Stimulated activated CD4-positive, alpha-beta T cell treated with anti-CD3 and anti-CD28 coated beads, Interleukin-2, amount 100 ng/mL, for 48 hours (primary cell): ENCODE results near the gene CST4.
"Not testable (repeated sequence)": the region's sequence is repeated elsewhere in the genome, so short reads cannot be mapped to it uniquely, and the experiment has no call there.

Source experiments
- DNase-seq, 2 donors: peaks; one replicate each; pipeline ENCODE4 v3.0.0-alpha.2; 2020

Gene CST4

GRCh38 chr20:23686046-23686750 lies 2.6 kb downstream of the CST4 start:
- no peak for DNase-seq

GRCh38 chr20:23685529-23685896 lies 3.3 kb downstream of the CST4 start:
- not testable (repeated sequence) for DNase-seq

DNA sequence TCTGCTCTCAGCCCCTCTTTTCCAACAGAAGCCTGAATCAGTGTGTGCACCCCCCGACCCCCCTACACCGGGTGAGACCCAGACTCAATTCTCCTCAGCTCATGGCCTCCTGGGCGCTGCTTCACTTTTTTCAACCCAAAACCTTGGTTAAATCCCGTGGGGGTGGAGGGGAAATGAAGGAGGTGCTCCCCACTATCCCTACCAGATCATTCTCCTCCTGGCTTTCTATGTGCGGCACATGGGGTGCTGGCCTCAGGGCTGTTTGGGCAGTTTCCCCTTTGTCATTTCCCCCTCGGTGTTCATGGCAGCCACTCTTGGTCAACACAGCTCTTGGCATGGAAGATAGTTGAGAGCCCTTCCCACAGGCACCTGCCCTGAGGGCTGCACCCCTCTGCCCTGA lies 4.6 kb downstream of the CST4 start:
- DNase-seq = no peak

DNA sequence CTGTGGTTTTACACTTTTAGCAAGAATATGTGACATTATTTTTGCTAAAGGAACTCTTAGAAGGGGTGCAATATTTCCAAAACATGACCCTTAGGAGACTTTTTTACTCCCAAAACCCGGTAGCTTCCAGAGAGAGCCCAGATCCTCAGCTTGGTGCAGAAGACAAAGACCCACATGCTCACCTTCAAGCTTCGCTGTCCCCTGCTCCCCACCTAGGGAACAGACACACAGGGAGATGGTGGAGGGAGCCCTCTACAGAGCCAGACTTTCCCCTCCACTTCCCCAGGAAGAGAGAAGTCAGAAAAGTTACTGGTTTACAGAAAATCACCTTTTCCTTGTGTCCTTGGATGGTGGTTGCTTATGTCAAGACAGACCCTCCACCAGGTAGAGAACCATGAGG lies 5.0 kb downstream of the CST4 start:
- DNase-seq = no peak

- DNase-seq = no peak
These were observed 5.6 kb downstream of the CST4 start for GRCh38 chr20:23683281-23683680.

DNA sequence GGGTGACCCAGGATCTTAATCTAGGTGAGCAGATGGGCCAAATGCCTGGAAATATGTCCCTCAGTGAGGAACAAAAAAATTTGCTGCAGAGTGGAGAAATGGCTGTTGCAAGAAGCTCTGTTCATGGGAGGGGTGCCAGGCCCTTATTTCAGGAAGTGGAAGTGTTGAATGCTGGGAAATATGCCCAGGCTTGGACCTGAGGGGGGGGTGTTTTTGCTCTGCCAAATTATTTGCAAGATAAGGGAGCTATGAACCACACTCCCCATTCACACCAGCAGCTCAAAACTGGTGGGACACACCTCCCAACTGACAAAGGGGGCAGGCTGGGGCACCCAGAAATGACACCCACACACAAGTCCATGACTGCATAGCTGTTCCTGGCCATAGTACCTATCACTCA lies 8.7 kb downstream of the CST4 start:
- DNase-seq = no peak

- DNase-seq = no peak
These were observed 9.4 kb downstream of the CST4 start for GRCh38 chr20:23679133-23680092.

DNA sequence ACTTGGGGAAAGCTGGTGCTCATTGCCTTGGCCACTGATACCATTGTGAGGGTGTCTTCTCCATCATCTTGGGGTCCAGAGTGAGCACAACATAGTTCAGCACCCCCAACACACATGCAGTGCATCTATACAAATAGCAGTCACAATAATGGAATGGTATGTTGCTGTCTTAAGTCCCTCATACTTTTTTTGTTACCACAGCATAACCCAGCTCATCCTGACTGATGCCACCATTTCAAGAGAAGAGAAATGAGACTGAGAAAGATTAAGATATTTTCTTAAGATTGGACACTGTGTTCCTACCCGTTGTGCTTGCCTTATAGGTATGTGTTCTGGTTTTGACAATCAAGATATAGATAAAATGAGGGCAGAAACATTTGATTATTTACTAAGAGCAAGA lies 15.6 kb downstream of the CST4 start:
- no peak for DNase-seq

- no peak for DNase-seq
These were observed 16.7 kb downstream of the CST4 start for GRCh38 chr20:23672158-23672557.

GRCh38 chr20:23671479-23671878 lies 17.4 kb downstream of the CST4 start:
- no peak for DNase-seq

DNA sequence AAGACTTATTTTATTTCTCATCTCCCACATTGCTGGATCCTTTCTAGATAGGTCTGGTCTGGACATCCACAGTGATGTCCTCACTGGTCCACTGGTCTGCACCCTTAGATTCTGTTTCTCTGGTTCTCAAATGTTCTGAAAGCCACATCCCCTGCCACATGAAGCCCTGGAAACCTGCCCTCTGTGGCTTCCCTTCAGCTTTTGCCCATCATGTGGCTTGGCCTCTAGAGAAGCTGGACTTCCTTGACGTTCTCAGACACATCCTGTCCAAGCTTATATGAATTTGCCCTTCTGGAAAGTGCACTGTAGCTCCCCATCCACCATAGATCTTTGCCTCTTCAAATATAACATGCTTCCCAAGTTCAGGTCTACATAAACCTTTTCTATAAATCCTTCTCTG lies 18.5 kb downstream of the CST4 start:
- DNase-seq = no peak

DNA sequence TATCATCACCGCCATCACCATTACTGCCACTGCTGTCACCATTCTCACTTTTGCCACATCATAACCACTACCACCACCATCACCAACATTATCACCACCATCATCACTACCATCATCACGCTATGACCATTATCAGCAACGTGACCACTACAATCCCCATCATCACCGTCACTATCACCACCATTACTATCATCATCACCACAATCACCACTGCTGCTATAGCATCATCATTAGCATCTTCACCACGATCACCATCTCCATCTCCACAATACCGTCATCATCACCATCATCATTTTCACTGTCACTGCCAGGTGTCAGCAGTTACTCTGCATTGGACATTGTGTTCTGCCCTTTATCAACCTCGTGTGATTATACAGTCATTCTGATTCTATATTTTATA lies 19.0 kb downstream of the CST4 start:
- DNase-seq = no peak

- no peak for DNase-seq
These were observed 19.5 kb downstream of the CST4 start for GRCh38 chr20:23669327-23669726.

DNA sequence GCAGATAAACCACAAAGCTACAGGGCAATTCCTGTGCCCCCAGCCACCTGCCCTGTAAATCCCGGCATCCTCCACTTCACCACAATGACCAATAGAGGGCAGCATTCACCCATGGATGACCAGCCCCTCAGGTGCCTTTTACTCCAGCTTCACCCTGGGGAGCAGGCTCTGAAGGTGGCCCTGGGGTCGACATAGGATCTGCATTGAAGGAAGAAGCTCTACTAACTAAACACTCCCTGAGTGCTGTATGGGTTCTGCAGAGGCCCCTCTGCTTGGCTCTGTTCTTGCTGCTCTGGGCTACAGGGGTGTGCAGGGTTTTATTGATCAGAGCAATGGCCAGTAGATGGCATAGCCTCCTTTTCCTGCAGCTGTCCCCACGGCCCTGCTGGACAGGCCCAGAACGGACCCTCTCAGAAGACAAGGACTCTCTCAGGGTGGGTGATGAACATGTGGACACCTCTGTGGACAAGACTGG lies 20.3 kb downstream of the CST4 start:
- peak; percentile 26 to 28 for DNase-seq

DNA sequence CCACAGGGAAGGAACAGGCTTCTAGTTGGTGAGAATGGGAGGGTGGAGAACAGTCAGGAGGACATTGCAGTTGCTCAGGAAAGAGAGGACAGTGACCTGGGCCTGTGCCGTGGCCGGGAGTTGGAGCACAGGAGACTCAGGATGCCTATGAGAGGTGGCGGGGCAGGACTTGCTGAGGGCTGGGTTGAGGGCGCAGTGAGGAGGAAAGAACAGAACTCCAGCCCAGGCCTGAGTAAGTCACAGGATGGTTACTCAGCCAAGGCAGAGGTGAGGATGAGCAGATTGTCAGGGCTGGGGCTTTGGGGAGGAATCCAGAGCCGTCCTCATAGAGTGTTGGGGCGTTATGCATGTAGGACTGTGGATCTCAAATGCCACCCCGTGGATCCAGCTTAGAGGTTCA lies 21.2 kb downstream of the CST4 start:
- DNase-seq = no peak

GRCh38 chr20:23666698-23667097 lies 22.1 kb downstream of the CST4 start:
- no peak for DNase-seq

DNA sequence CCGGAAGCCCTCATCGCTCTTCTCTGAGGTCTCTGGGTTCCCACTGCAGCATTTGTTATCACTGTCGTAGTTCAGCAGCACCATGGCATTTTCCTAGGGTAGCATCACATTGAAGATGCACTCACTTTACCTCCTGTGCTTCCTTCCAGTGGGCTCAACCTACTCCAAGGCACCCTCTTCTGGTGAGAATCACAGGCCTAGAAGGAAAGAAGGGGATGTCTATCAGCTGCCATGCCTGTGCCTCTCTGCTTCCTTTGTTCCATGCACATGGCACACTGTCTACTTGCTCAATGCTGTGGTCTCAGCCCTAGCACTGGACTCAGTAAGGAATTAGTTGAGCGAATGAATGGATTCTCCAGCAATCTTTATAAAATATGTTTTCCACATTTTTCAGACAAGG lies 22.6 kb downstream of the CST4 start:
- DNase-seq = no peak

- no peak for DNase-seq
These were observed 23.9 kb downstream of the CST4 start for GRCh38 chr20:23664954-23665353.

DNA sequence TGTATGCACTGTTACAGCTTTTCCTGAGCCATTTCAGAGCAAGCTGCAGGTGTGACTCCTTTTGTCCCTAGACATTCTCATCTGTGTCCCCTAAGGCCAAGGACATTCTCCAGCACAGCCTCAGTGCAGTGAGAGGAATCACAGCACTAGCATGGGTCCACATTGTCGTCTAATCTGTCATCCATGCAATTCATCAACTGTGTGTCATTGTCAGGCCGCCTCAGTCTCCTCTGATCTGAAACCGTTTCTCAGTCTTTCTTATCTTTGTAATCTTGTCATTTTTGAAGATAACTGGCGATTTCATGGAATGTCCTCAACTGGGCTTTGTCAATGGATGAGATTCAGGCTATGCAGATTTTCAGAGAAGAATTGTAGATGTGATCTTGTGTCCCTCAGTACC lies 24.8 kb downstream of the CST4 start:
- DNase-seq = not testable (repeated sequence)

GRCh38 chr20:23663180-23663579 lies 25.7 kb downstream of the CST4 start:
- DNase-seq = no peak

DNA sequence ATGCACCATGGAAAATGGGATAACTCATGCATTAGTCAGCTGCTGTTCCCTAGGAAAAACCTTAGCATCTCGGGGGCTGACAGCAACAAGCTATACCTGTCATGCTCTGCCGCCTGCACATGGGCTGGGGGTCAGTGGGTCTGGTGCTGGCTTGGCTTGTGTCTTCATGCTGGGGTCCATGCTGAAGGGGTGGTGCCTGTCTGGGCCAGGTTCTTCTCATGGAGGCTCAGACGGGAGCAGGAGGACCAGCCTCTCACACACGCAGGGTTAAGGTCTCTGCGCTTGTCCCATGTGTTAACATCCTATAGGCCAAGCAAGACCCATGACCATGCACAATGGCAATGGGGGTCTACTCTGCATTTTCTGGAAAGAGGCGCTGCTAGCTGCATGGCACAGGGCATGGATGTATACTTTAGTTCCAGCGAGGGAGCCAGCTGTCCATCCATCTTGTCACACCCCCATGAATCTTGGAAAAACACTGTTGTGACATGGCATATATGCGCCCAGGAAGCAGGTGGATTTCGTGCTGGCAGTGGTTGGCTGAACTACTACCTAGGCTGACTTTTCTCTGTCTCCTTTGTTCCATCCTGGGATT lies 26.5 kb downstream of the CST4 start:
- no peak for DNase-seq

- DNase-seq = no peak
These were observed 27.8 kb downstream of the CST4 start for GRCh38 chr20:23661002-23661429.

DNA sequence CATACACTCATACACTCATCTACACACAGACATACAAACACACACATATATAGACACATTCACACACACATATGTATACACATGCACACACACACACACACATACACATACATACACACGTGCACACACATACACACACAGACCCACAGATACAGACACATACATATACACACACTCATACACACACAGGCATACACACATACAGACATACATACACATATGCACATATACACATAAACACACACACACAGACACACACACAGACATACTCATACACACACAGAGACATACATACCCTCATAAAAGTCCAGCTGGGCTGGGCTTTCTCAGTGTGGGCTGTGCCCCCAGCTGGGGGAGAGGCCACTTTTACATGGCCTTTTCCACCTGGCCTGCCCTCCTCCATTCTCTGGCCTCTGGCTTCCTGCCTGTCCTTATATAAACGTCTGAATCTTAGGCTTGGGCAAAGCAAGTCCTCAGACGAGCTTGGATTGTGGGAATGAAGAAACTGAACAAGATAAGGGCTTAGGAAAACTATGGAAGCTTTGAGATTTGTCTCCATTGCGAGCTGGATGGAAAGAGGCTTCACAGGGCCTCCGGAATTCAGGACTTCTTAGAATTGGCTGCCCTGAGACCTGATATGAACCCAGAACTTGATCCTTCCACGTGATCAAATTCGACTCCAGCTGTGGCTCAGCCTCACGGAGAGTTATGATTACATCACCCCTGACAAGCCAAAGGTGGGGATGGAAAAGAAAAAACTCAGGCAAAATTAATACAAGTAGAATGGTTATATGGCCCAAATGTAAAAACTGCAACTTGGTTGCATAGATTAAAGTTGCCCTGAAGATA lies 28.6 kb downstream of the CST4 start:
- DNase-seq = no peak
